KMS-11 (cell line): ENCODE data around the gene KLHL34.

Experiments
- H2AFZ ChIP-seq: fragments of 200-600 bp; sonication (generic); 2 replicates; pipeline ENCODE4 v1.6.1; 2016; ENCODE audit warnings: antibody characterized with exemption, mixed run types, low read depth
- H3K27ac ChIP-seq: fragments of 200-600 bp; sonication (generic); 2 replicates; pipeline ENCODE4 v1.6.1; 2016; ENCODE audit warnings: mild to moderate bottlenecking, mixed run types
- H3K27me3 ChIP-seq: fragments of 200-600 bp; sonication (generic); 2 replicates; pipeline ENCODE4 v1.6.1; 2017; ENCODE audit warnings: mild to moderate bottlenecking, low read depth, mixed run types, moderate library complexity; ENCODE audit not compliant: insufficient read depth
- H3K36me3 ChIP-seq: fragments of 200-600 bp; sonication (generic); 2 replicates; pipeline ENCODE4 v1.6.1; 2017; ENCODE audit warnings: mild to moderate bottlenecking, mixed run types; ENCODE audit not compliant: insufficient read depth
- H3K4me1 ChIP-seq: fragments of 200-600 bp; sonication (generic); 2 replicates; pipeline ENCODE4 v1.6.1; 2016; ENCODE audit warnings: mild to moderate bottlenecking, low read depth, mixed run types; ENCODE audit not compliant: poor library complexity, severe bottlenecking
- H3K4me2 ChIP-seq: fragments of 200-600 bp; sonication (generic); 2 replicates; pipeline ENCODE4 v1.7.0; 2016; ENCODE audit warnings: mild to moderate bottlenecking, mixed run types
- H3K4me3 ChIP-seq: fragments of 200-600 bp; sonication (generic); IDR thresholded peaks from 2 replicates; pipeline ENCODE4 v1.6.1; 2017; ENCODE audit warnings: low read depth, low read length, mixed read lengths; ENCODE audit not compliant: insufficient read depth
- H3K79me2 ChIP-seq: fragments of 200-600 bp; sonication (generic); 2 replicates; pipeline ENCODE4 v1.6.1; 2016; ENCODE audit warnings: low read depth, mixed run types; ENCODE audit not compliant: insufficient read depth
- H3K9ac ChIP-seq: fragments of 200-600 bp; sonication (generic); 2 replicates; pipeline ENCODE4 v1.6.1; 2016; ENCODE audit warnings: mild to moderate bottlenecking, mixed run types
- H4K20me1 ChIP-seq: fragments of 200-600 bp; sonication (generic); 2 replicates; pipeline ENCODE4 v1.6.1; 2016; ENCODE audit warnings: mild to moderate bottlenecking, mixed run types; ENCODE audit not compliant: insufficient read depth
- TF ChIP-seq, protein P1 (sequence below): fragments of 200-600 bp; sonication (generic); conservative IDR thresholded peaks from 2 replicates; pipeline ENCODE4 v1.6.1; 2017; ENCODE audit warnings: low read depth, mild to moderate bottlenecking, antibody characterized with exemption, low read length, moderate library complexity, mixed read lengths

The KLHL34 gene

GRCh38 chrX:21616386-21616785 is 41.7 kb downstream of the KLHL34 start:
- no peak overlapping the region for H2AFZ ChIP-seq
- no peaks in the 10 kb centered on the region for H3K27me3 ChIP-seq
- H3K79me2 ChIP-seq: no peaks in the 10 kb centered on the region
- TF ChIP-seq, protein P1, sequence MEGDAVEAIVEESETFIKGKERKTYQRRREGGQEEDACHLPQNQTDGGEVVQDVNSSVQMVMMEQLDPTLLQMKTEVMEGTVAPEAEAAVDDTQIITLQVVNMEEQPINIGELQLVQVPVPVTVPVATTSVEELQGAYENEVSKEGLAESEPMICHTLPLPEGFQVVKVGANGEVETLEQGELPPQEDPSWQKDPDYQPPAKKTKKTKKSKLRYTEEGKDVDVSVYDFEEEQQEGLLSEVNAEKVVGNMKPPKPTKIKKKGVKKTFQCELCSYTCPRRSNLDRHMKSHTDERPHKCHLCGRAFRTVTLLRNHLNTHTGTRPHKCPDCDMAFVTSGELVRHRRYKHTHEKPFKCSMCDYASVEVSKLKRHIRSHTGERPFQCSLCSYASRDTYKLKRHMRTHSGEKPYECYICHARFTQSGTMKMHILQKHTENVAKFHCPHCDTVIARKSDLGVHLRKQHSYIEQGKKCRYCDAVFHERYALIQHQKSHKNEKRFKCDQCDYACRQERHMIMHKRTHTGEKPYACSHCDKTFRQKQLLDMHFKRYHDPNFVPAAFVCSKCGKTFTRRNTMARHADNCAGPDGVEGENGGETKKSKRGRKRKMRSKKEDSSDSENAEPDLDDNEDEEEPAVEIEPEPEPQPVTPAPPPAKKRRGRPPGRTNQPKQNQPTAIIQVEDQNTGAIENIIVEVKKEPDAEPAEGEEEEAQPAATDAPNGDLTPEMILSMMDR: no peak
- no peak overlapping the region for H3K27ac ChIP-seq
- H3K36me3 ChIP-seq: no peaks in the 10 kb centered on the region
- no peaks in the 10 kb centered on the region for H4K20me1 ChIP-seq
- no peak overlapping the region for H3K4me2 ChIP-seq
- H3K4me1 ChIP-seq: no peaks in the 10 kb centered on the region
- H3K4me3 ChIP-seq: no peak overlapping the region
- no peak overlapping the region for H3K9ac ChIP-seq

DNA sequence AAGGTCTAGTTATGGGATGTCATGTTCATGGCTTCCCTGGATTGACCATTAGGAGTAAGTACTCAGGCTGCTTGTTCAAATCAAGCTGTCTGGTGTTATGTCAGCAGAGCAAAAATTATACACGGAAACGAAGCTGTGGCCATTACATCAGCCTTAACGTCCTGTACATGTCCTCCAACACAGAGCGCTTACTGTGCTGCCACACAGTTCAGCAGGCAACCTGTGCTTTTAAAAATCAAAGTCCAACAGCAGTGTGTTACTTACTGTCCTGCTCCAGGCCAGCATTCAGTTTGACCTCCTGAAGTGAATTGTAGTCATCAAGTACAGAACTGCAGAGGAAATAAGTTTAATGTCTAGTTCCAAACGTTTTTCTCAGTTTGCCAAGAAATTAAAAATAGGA is 46.0 kb downstream of the KLHL34 start:
- Histone ChIP-seq H3K9ac (no peak overlapping the region), H2AFZ (no peak overlapping the region), H3K27ac (no peak overlapping the region), H3K27me3 (no peaks in the 10 kb centered on the region), H3K4me3 (no peak overlapping the region), H3K36me3 (no peaks in the 10 kb centered on the region), H3K4me2 (no peak overlapping the region), H3K4me1 (no peaks in the 10 kb centered on the region), H3K79me2 (no peaks in the 10 kb centered on the region), H4K20me1 (no peaks in the 10 kb centered on the region)
- TF ChIP-seq, protein P1: no peak

DNA sequence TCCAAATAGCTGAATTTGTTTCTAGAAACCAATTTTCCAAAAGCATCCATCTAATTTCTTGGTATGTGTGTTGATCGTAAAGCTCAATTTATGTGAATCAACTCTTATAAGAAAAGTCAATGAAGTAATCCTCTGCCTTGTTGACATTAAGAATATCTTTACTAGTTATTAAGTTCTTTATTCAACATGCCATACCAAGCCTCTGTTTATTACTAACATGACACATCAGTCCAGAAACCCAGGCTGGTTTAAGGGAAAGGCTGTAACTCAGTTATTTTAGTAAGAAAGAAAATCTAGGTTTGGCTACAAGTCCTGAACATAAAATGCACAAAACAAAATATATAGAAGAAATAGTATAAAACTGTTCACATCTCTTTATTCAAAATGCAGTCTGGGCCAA is 48.0 kb downstream of the KLHL34 start:
- no peaks in the 10 kb centered on the region for H4K20me1 ChIP-seq
- H3K4me1 ChIP-seq: no peaks in the 10 kb centered on the region
- no peak overlapping the region for H3K9ac ChIP-seq
- no peak overlapping the region for H3K4me3 ChIP-seq
- no peaks in the 10 kb centered on the region for H3K79me2 ChIP-seq
- no peaks in the 10 kb centered on the region for H3K27me3 ChIP-seq
- no peak overlapping the region for H3K4me2 ChIP-seq
- no peaks in the 10 kb centered on the region for H3K36me3 ChIP-seq
- H2AFZ ChIP-seq: no peak overlapping the region
- H3K27ac ChIP-seq: no peak overlapping the region
- TF ChIP-seq, protein P1: no peak

DNA sequence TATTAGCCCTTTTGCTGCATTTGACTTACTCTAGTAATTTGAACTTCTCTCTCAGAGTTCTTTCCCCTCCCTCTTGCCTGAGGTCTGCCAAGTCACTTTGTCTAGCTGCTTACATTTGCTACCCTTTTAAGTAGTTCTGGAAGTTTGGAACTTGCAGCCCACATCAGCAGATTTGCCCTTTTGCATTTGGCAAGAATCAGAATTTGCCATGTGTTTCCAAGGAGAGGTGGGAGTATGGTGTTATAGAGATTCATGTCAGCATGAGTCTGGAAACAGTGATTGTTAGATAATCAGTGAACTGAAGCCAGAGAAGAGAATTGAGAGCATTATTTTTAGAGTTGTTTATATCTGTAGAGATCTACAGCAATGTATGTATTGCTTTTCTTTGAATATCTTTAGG is 52.1 kb downstream of the KLHL34 start:
- Histone ChIP-seq H3K79me2 (no peaks in the 10 kb centered on the region), H3K36me3 (no peaks in the 10 kb centered on the region), H4K20me1 (no peaks in the 10 kb centered on the region), H3K27me3 (no peaks in the 10 kb centered on the region), H3K4me1 (no peaks in the 10 kb centered on the region), H3K4me2 (no peak overlapping the region), H3K9ac (no peak overlapping the region), H3K27ac (no peak overlapping the region), H2AFZ (no peak overlapping the region), H3K4me3 (no peak overlapping the region)
- TF ChIP-seq, protein P1: no peak
